ENCODE measurements around the gene SLC48A1.

DNA sequence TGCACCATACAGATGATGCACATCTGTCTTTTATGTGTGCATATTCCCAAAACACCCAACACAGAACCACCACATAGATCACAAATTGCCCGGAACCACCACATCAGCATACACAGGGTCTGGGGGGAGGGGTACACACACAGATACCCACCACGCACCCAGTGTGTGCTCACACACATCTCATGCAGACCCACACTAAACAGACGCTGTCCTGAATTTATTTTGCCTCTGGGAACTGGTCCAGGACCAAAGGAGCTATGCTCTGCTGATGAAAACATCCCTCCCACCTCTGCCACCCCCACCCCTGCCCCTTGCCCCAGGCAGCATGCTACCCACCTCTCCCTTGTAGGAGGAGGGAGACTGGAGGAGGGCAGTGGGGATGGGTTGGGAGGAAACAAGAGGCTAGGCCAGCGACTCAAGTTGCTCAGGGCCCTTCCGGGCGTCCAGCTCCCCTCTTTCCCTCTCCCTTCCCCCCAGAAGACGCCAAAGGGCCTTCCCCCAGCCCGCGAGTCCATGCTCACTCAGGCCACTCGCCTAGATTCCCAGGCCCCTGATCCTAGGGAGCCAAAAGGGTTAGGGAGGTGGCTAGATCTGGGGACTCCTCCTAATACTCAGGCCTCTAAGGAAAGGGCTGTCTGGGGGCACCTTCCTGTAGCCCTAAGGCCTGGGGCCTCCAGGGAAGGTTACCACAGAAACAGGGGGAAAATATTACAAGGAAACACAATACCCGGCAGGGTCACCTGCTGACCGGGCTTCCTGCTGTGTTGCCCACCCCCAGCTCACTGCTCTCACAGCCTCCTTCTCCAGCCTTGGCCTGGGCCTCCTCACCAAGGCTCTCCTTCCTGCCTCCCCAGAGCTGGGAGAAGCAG, 43.6 kb downstream of the SLC48A1 start:
- TF ChIP-seq, protein P1, sequence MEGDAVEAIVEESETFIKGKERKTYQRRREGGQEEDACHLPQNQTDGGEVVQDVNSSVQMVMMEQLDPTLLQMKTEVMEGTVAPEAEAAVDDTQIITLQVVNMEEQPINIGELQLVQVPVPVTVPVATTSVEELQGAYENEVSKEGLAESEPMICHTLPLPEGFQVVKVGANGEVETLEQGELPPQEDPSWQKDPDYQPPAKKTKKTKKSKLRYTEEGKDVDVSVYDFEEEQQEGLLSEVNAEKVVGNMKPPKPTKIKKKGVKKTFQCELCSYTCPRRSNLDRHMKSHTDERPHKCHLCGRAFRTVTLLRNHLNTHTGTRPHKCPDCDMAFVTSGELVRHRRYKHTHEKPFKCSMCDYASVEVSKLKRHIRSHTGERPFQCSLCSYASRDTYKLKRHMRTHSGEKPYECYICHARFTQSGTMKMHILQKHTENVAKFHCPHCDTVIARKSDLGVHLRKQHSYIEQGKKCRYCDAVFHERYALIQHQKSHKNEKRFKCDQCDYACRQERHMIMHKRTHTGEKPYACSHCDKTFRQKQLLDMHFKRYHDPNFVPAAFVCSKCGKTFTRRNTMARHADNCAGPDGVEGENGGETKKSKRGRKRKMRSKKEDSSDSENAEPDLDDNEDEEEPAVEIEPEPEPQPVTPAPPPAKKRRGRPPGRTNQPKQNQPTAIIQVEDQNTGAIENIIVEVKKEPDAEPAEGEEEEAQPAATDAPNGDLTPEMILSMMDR (IDR thresholded peaks at IDR 0.05; ENCODE audit: low read depth, low read length), result no peak
- no peak for TF ChIP-seq EZH2phosphoT487 (IDR thresholded peaks at IDR 0.05; ENCODE audit: low read depth)
